NCI-H510A treated with DMSO at 0.1 percent for 48 hours (cell line): ENCODE results near the gene SLC52A1.

ENCODE experiments used
- DNase-seq: peaks from one replicate; lab custom pipeline; 2025; lab: John Stamatoyannopoulos, UW

Gene SLC52A1

DNA sequence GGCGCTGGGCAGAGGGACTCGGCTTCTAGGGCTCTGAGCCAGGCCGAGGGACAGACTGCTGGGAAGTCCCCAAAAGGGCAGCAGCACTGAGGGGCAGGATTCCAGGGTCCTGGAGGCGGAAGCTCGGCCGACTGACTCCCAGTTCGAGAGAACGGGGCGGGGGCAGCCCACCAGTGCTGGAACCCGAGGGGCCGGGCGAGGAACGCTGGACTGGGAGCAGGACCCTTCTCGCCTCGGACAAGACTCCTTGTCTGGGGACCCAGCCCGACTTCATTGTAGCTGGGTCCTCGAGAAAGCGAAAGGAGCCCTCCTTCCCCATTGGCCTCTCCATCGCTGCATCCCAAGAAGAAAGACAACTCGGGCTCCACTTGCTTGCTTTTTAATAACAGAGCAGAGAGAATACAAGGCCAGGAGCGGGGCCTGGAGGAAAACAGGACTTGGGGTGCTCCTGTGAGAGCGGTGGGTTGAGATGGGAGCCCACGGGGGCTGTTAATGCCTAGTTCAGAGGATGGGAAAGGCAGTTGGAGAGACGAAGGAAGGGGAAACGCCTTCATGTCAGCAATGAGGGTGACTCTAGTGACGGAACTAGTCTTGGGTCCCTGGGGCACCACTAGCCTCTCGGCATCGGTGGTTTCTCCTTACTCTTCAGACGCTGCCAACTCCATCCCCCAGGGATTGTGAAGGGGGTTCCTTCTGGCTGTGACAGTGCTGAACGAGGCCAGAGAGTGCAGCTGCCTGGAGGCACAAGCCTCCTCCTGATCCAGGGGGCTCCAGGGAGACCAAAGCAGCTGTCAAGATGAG is 47.3 kb downstream of the SLC52A1 start:
- DNase-seq: no peak

- peak; percentile 70 for DNase-seq
Measured at GRCh38 chr17:4986951-4987766, 48.1 kb downstream of the SLC52A1 start, which contains the start of gene CAMTA2. Gene CAMTA2, minus strand, starts transcription at chr17:4987675. Its CDS starts 1,453 bp downstream, at chr17:4986222.

DNA sequence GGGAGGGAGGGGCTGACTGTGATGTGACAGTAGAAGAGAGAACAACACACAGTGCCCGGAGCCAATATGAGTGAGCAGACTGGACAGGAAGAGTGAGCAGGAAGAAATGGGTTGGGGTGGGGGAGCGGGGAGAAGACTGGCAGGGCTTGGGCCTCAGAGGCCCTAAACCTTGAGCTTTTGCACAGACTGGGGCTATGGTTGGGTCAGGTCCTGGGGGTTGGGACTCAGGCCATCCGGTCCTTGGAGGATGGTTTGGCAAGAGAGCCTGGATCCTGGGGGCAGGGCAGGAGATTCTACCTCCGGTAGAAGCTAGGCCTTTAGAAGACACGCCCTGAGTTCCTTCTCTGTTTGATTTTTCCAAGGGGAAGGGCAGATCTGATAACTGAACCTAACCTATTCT is 48.8 kb downstream of the SLC52A1 start:
- DNase-seq: peak; percentile 22
